Left colon (tissue), 2 donors: ENCODE data around the gene SDK2. TPM values are rescaled to one million over a fixed set of nuclear protein-coding genes. Genes with fewer than 3 reads are reported as not detected.

Experiments
- ATAC-seq: fragments of 200-7000 bp; cut with Tn5 transposase; one replicate; pipeline ENCODE4 v1.9.1; 2020; ENCODE audit warnings: mild to moderate bottlenecking, moderate library complexity
- DNase-seq, 2 donors: peaks; one replicate each; pipeline ENCODE4 v3.0.0-alpha.2; 2020
- intact Hi-C, 2 donors: fragments of 100-400 bp; cut with DNase I in 1 of 2; cut with micrococcal nuclease in 1 of 2; formaldehyde crosslinking; loops; one replicate each; pipeline versions ENCODE4 v1.11.2 to v1.14.0; 2022; cut with DNase I, micrococcal nuclease
- total RNA-seq, 2 donors: library from RNA; stranded (reverse); fragmentation: NEBNext Ultra II Directional; extraction: Animal tissue kit (Norgen Biotek cat#: 25700); gene quantifications; one replicate each; pipeline ENCODE4 v1.2.1, GENCODE V29; 2021
- donor health status: DM: no; HTN: no; CAD: no.
- donor health status: DM: yes; HTN: yes; CAD: no.

Gene SDK2
- total RNA-seq, 2 donors from 2014 or later, result 0.82 to 1.8 TPM

- ATAC-seq, result no peak
- DNase-seq, result no peak
- intact Hi-C loops, result no loop called here
These were observed 140.7 kb downstream of the SDK2 start for GRCh38 chr17:73503560-73503959.

GRCh38 chr17:73500414-73500999 is 143.7 kb downstream of the SDK2 start:
- intact Hi-C loops, result no loop called here
- DNase-seq (no peak), ATAC-seq (no peak)

GRCh38 chr17:73498886-73499554 is 145.2 kb downstream of the SDK2 start:
- no peak for ATAC-seq
- no peak for DNase-seq
- intact Hi-C loops, result no loop called here

GRCh38 chr17:73498176-73498575 is 146.1 kb downstream of the SDK2 start:
- ATAC-seq (no peak), DNase-seq (no peak)
- intact Hi-C loops, result no loop called here

GRCh38 chr17:73497721-73498120 is 146.5 kb downstream of the SDK2 start:
- intact Hi-C loops, result no loop called here
- DNase-seq (no peak), ATAC-seq (no peak)

- ATAC-seq, result no peak
- no peak for DNase-seq
- intact Hi-C loops, result no loop called here
These were observed 148.0 kb downstream of the SDK2 start for GRCh38 chr17:73496232-73496631.

- no peak for ATAC-seq
- intact Hi-C loops, result no loop called here
- no peak for DNase-seq
These were observed 148.6 kb downstream of the SDK2 start for GRCh38 chr17:73495641-73496040.

- intact Hi-C loops, result no loop called here
- DNase-seq (no peak), ATAC-seq (no peak)
These were observed 149.3 kb downstream of the SDK2 start for GRCh38 chr17:73494950-73495349.

GRCh38 chr17:73493956-73494926 is 150.0 kb downstream of the SDK2 start:
- no peak for DNase-seq
- intact Hi-C loops, result no loop called here
- ATAC-seq, result no peak

GRCh38 chr17:73492821-73493814 is 151.1 kb downstream of the SDK2 start:
- intact Hi-C loops, result no loop called here
- DNase-seq, result peak in 1 of 2 donors; percentile 36
- peak; percentile 45 for ATAC-seq

GRCh38 chr17:73492125-73492820 is 152.0 kb downstream of the SDK2 start:
- DNase-seq, result no peak
- no peak for ATAC-seq
- intact Hi-C loops, result no loop called here

GRCh38 chr17:73491648-73492047 is 152.6 kb downstream of the SDK2 start:
- ATAC-seq (no peak), DNase-seq (no peak)
- intact Hi-C loops, result no loop called here

- ATAC-seq, result no peak
- intact Hi-C loops, result no loop called here
- no peak for DNase-seq
These were observed 153.4 kb downstream of the SDK2 start for GRCh38 chr17:73490851-73491250.

GRCh38 chr17:73489991-73490390 is 154.3 kb downstream of the SDK2 start:
- DNase-seq (no peak), ATAC-seq (no peak)
- intact Hi-C loops, result no loop called here

- DNase-seq, result no peak
- intact Hi-C loops, result no loop called here
- ATAC-seq, result no peak
These were observed 154.9 kb downstream of the SDK2 start for GRCh38 chr17:73489333-73489732.

- ATAC-seq, result no peak
- DNase-seq, result no peak
- intact Hi-C loops, result no loop called here
These were observed 159.1 kb downstream of the SDK2 start for GRCh38 chr17:73485130-73485529.

- ATAC-seq (no peak), DNase-seq (no peak)
- intact Hi-C loops, result no loop called here
These were observed 161.4 kb downstream of the SDK2 start for GRCh38 chr17:73482894-73483293.

GRCh38 chr17:73482251-73482716 is 162.0 kb downstream of the SDK2 start:
- DNase-seq (no peak), ATAC-seq (no peak)
- intact Hi-C loops, result no loop called here
